Urinary bladder (tissue), 4 donors: ENCODE data around the gene HOXC4. TPM values are rescaled to one million over a fixed set of nuclear protein-coding genes. Genes with fewer than 3 reads are reported as not detected.

Source experiments
- DNase-seq: peaks from one replicate; pipeline ENCODE4 v3.0.0-alpha.2; 2015; ENCODE audit errors: extremely low spot score
- H3K27ac ChIP-seq: one replicate; pipeline ENCODE4 v1.5.1; 2013; ENCODE audit warnings: low read depth, mild to moderate bottlenecking, moderate library complexity
- H3K36me3 ChIP-seq: one replicate; pipeline ENCODE4 v1.6.1; 2013; ENCODE audit warnings: mild to moderate bottlenecking, moderate library complexity; ENCODE audit not compliant: insufficient read depth
- H3K4me1 ChIP-seq: one replicate; pipeline ENCODE4 v1.6.1; 2013; ENCODE audit warnings: mild to moderate bottlenecking, moderate library complexity; ENCODE audit not compliant: insufficient read depth
- H3K4me3 ChIP-seq: one replicate; pipeline ENCODE4 v1.5.1; 2013; ENCODE audit warnings: low read depth, low read length
- whole genome bisulfite sequencing: extraction: QIAGEN DNeasy Blood & Tissue Kit; methylation state at CpG from one replicate; pipeline ENCODE4 v1.1.7; 2013; 5-methylcytosine and 5-hydroxymethylcytosine counted together
- polyA plus RNA-seq: library from polyadenylated mRNA; stranded (reverse); fragments of 200-250 nt; gene quantifications from one replicate; pipeline ENCODE4 v1.2.3, GENCODE V29; 2013
- total RNA-seq: library from RNA; depleted of rRNA; stranded (reverse); fragments of >200 nt; gene quantifications from one replicate; pipeline ENCODE4 v1.2.3, GENCODE V29; 2014
- donor health status: healthy with polysubstance abuse.
- donor health status: healthy.

HOXC4 gene
- total and polyA plus RNA-seq, 2 donors, result 0.58 to 1.6 TPM

GRCh38 chr12:54019924-54020590 lies 33.6 kb upstream of the HOXC4 start:
- H3K36me3 ChIP-seq, result no peaks in the 10 kb centered on the region
- no peak for DNase-seq
- no peak overlapping the region for H3K27ac ChIP-seq
- H3K4me3 ChIP-seq, result no peak overlapping the region
- WGBS, result 40% methylated on average over 10 of the region's 10 CpGs
- H3K4me1 ChIP-seq, result no peaks in the 10 kb centered on the region

GRCh38 chr12:54020591-54021405 lies 32.8 kb upstream of the HOXC4 start:
- Histone ChIP-seq H3K4me1 (no peaks in the 10 kb centered on the region), H3K27ac (no peak overlapping the region), H3K36me3 (no peaks in the 10 kb centered on the region), H3K4me3 (no peak overlapping the region)
- no peak for DNase-seq
- WGBS, result 48% methylated on average over 23 of the region's 23 CpGs

GRCh38 chr12:54021432-54022013 lies 32.1 kb upstream of the HOXC4 start:
- Histone ChIP-seq H3K36me3 (no peaks in the 10 kb centered on the region), H3K27ac (no peak overlapping the region), H3K4me3 (no peak overlapping the region), H3K4me1 (no peaks in the 10 kb centered on the region)
- DNase-seq, result no peak
- WGBS, result 26% methylated on average over 16 of the region's 16 CpGs

- Histone ChIP-seq H3K4me3 (no peak overlapping the region), H3K27ac (no peak overlapping the region), H3K4me1 (no peaks in the 10 kb centered on the region), H3K36me3 (no peaks in the 10 kb centered on the region)
- no peak for DNase-seq
- WGBS, result 41% methylated on average over 8 of the region's 8 CpGs
These were observed 30.4 kb upstream of the HOXC4 start for GRCh38 chr12:54022960-54023884.

- 21% methylated on average over 17 of the region's 17 CpGs for WGBS
- no peak for DNase-seq
- Histone ChIP-seq H3K4me3 (no peak overlapping the region), H3K36me3 (no peaks in the 10 kb centered on the region), H3K4me1 (no peaks in the 10 kb centered on the region), H3K27ac (no peak overlapping the region)
These were observed 29.5 kb upstream of the HOXC4 start for GRCh38 chr12:54024127-54024526.

GRCh38 chr12:54024581-54025305 lies 28.9 kb upstream of the HOXC4 start:
- H3K4me1 ChIP-seq, result no peaks in the 10 kb centered on the region
- H3K36me3 ChIP-seq, result no peaks in the 10 kb centered on the region
- 36% methylated on average over 5 of the region's 5 CpGs for WGBS
- DNase-seq, result no peak
- no peak overlapping the region for H3K4me3 ChIP-seq
- H3K27ac ChIP-seq, result no peak overlapping the region

GRCh38 chr12:54025499-54026405 lies 27.9 kb upstream of the HOXC4 start:
- no peak overlapping the region for H3K27ac ChIP-seq
- 23% methylated on average over 7 of the region's 7 CpGs for WGBS
- no peak overlapping the region for H3K4me3 ChIP-seq
- no peak for DNase-seq
- H3K4me1 ChIP-seq, result no peaks in the 10 kb centered on the region
- no peaks in the 10 kb centered on the region for H3K36me3 ChIP-seq

GRCh38 chr12:54026640-54027441 lies 26.8 kb upstream of the HOXC4 start:
- no peak for DNase-seq
- H3K27ac ChIP-seq, result no peak overlapping the region
- WGBS, result 14% methylated on average over 22 of the region's 22 CpGs
- H3K4me3 ChIP-seq, result no peak overlapping the region
- H3K36me3 ChIP-seq, result no peaks in the 10 kb centered on the region
- H3K4me1 ChIP-seq, result no peaks in the 10 kb centered on the region

GRCh38 chr12:54027442-54027786 lies 26.2 kb upstream of the HOXC4 start:
- DNase-seq, result no peak
- H3K36me3 ChIP-seq, result no peaks in the 10 kb centered on the region
- 44% methylated on average over 3 of the region's 3 CpGs for WGBS
- H3K27ac ChIP-seq, result no peak overlapping the region
- H3K4me1 ChIP-seq, result no peaks in the 10 kb centered on the region
- H3K4me3 ChIP-seq, result no peak overlapping the region

GRCh38 chr12:54028314-54029201 lies 25.1 kb upstream of the HOXC4 start, which contains the start of gene HOXC6:
Gene HOXC6, plus strand, starts transcription at chr12:54028440. Its CDS starts 82 bp downstream, at chr12:54028522.
- DNase-seq, result no peak
- WGBS, result 5% methylated on average over 36 of the region's 36 CpGs

More at GRCh38 chr12:54028314-54029201, 25.1 kb upstream of the HOXC4 start, which contains the start of gene HOXC6:
- Histone ChIP-seq H3K4me1 (no peaks in the 10 kb centered on the region), H3K36me3 (no peaks in the 10 kb centered on the region), H3K27ac (no peak within 1 kb of the TSS), H3K4me3 (no peak within 1 kb of the TSS)
